Activated CD4-positive, alpha-beta T cell treated with anti-CD3 and anti-CD28 coated beads for 48 hours (primary cell): ENCODE measurements around the gene RAPGEF3.

Source experiments
- DNase-seq: peaks from one replicate; pipeline ENCODE4 v3.0.0-alpha.2; 2020

RAPGEF3 gene

GRCh38 chr12:47758834-47759690, at the start of gene RAPGEF3:
RAPGEF3 (minus strand) TSS chr12:47758880; CDS start chr12:47758556, 324 bp downstream.
- peak; percentile 78 for DNase-seq

- DNase-seq: peak; percentile 82
Measured at GRCh38 chr12:47808050-47808449, 49.4 kb upstream of the RAPGEF3 start.

- DNase-seq: no peak
Measured at GRCh38 chr12:47807338-47807737, 48.7 kb upstream of the RAPGEF3 start.

GRCh38 chr12:47805417-47805816, 46.7 kb upstream of the RAPGEF3 start:
- DNase-seq: no peak

- no peak for DNase-seq
Measured at GRCh38 chr12:47804171-47804570, 45.5 kb upstream of the RAPGEF3 start.

- DNase-seq: no peak
Measured at GRCh38 chr12:47803191-47803875, 44.7 kb upstream of the RAPGEF3 start.

GRCh38 chr12:47802312-47802711, 43.6 kb upstream of the RAPGEF3 start:
- no peak for DNase-seq

GRCh38 chr12:47801904-47802246, 43.2 kb upstream of the RAPGEF3 start:
- no peak for DNase-seq

- no peak for DNase-seq
Measured at GRCh38 chr12:47801170-47801903, 42.7 kb upstream of the RAPGEF3 start.

GRCh38 chr12:47800582-47800981, 41.9 kb upstream of the RAPGEF3 start:
- no peak for DNase-seq

GRCh38 chr12:47799357-47799955, 40.8 kb upstream of the RAPGEF3 start:
- no peak for DNase-seq

GRCh38 chr12:47798382-47798948, 39.8 kb upstream of the RAPGEF3 start:
- DNase-seq: no peak

GRCh38 chr12:47797441-47797840, 38.8 kb upstream of the RAPGEF3 start:
- peak; percentile 37 for DNase-seq

- DNase-seq: no peak
Measured at GRCh38 chr12:47795814-47796411, 37.2 kb upstream of the RAPGEF3 start.

- DNase-seq: no peak
Measured at GRCh38 chr12:47795121-47795813, 36.6 kb upstream of the RAPGEF3 start.

- DNase-seq: no peak
Measured at GRCh38 chr12:47794679-47795078, 36.0 kb upstream of the RAPGEF3 start.

GRCh38 chr12:47793015-47793681, 34.5 kb upstream of the RAPGEF3 start:
- DNase-seq: no peak

- DNase-seq: no peak
Measured at GRCh38 chr12:47791874-47792273, 33.2 kb upstream of the RAPGEF3 start.

GRCh38 chr12:47791351-47791746, 32.7 kb upstream of the RAPGEF3 start:
- DNase-seq: no peak

GRCh38 chr12:47790676-47791350, 32.1 kb upstream of the RAPGEF3 start:
- no peak for DNase-seq
